ENCODE results near the gene TBL3.
"Not testable (repeated sequence)": the region's sequence is repeated elsewhere in the genome, so short reads cannot be mapped to it uniquely, and the experiment has no call there.

The TBL3 gene

GRCh38 chr16:1998852-1999801 is 27.3 kb downstream of the TBL3 start:
- DNase-seq (ENCODE audit: low read depth in 1 of 2, low spot score in 1 of 2) = no peak

GRCh38 chr16:1999866-2000514 is 28.1 kb downstream of the TBL3 start:
- DNase-seq (ENCODE audit: low read depth in 1 of 2, low spot score in 1 of 2) = no peak

GRCh38 chr16:2001035-2001434 is 29.2 kb downstream of the TBL3 start:
- no peak for DNase-seq (ENCODE audit: low read depth in 1 of 2, low spot score in 1 of 2)

GRCh38 chr16:2001456-2002355 is 29.9 kb downstream of the TBL3 start:
- no peak for DNase-seq (ENCODE audit: low read depth in 1 of 2, low spot score in 1 of 2)

- no peak for DNase-seq (ENCODE audit: low read depth in 1 of 2, low spot score in 1 of 2)
These were observed 30.8 kb downstream of the TBL3 start for GRCh38 chr16:2002406-2003230.

- no peak for DNase-seq (ENCODE audit: low read depth in 1 of 2, low spot score in 1 of 2)
These were observed 31.5 kb downstream of the TBL3 start for GRCh38 chr16:2003231-2003826.

- DNase-seq (ENCODE audit: low read depth in 1 of 2, low spot score in 1 of 2) = peak; percentile 68 to 80
These were observed 32.2 kb downstream of the TBL3 start for GRCh38 chr16:2003827-2004641.

- no peak for DNase-seq (ENCODE audit: low read depth in 1 of 2, low spot score in 1 of 2)
These were observed 33.1 kb downstream of the TBL3 start for GRCh38 chr16:2004795-2005517.

GRCh38 chr16:2005646-2006045 is 33.8 kb downstream of the TBL3 start:
- DNase-seq (ENCODE audit: low read depth in 1 of 2, low spot score in 1 of 2) = no peak

- no peak for DNase-seq (ENCODE audit: low read depth in 1 of 2, low spot score in 1 of 2)
These were observed 34.5 kb downstream of the TBL3 start for GRCh38 chr16:2006317-2006716.

- no peak for DNase-seq (ENCODE audit: low read depth in 1 of 2, low spot score in 1 of 2)
These were observed 35.4 kb downstream of the TBL3 start for GRCh38 chr16:2007081-2007836.

GRCh38 chr16:2008009-2008526 is 36.2 kb downstream of the TBL3 start:
- DNase-seq (ENCODE audit: low read depth in 1 of 2, low spot score in 1 of 2) = no peak

- DNase-seq (ENCODE audit: low read depth in 1 of 2, low spot score in 1 of 2) = no peak
These were observed 36.8 kb downstream of the TBL3 start for GRCh38 chr16:2008631-2009163.

GRCh38 chr16:2009164-2009711 is 37.4 kb downstream of the TBL3 start:
- DNase-seq (ENCODE audit: low read depth in 1 of 2, low spot score in 1 of 2) = no peak

GRCh38 chr16:2009791-2010510 is 38.1 kb downstream of the TBL3 start, which contains the start of gene ZNF598:
TSS of gene ZNF598 (minus strand) at chr16:2009821.
- DNase-seq (ENCODE audit: low read depth in 1 of 2, low spot score in 1 of 2) = peak; percentile 50 to 76

- not testable (repeated sequence) for DNase-seq (ENCODE audit: low read depth in 1 of 2, low spot score in 1 of 2)
These were observed 39.9 kb downstream of the TBL3 start for GRCh38 chr16:2011726-2012125.
